Naive B cell (primary cell): Measurements from ENCODE around the gene PTPRE. TPM values are rescaled to one million over a fixed set of nuclear protein-coding genes. Genes with fewer than 3 reads are reported as not detected.

Experiments
- ATAC-seq, 2 donors: fragments of 150-1000 bp; cut with Tn5 transposase; 2 replicates each; pipeline ENCODE4 v1.10.0; 2021; ENCODE audit warnings: low read depth in 2 of 2, mild to moderate bottlenecking in 2 of 2, moderate library complexity in 2 of 2
- DNase-seq: peaks from one replicate; pipeline ENCODE4 v3.0.0; 2022
- H3K27ac Mint-ChIP-seq, 6 donors: one replicate each; pipeline ENCODE4 v1.8.0; 2020 to 2022; ENCODE audit warnings: mild to moderate bottlenecking in 6 of 6, mixed read lengths in 6 of 6, moderate library complexity in 5 of 6, inconsistent platforms in 2 of 6
- H3K27me3 Mint-ChIP-seq, 3 donors: one replicate each; pipeline ENCODE4 v1.8.0; 2021 to 2022; ENCODE audit warnings: mixed read lengths in 3 of 3, mild to moderate bottlenecking in 1 of 3
- H3K36me3 Mint-ChIP-seq, 2 donors: one replicate each; pipeline ENCODE4 v1.8.0; 2020 to 2022; ENCODE audit warnings: mixed read lengths in 2 of 2, inconsistent platforms in 1 of 2, mild to moderate bottlenecking in 1 of 2
- H3K4me1 Mint-ChIP-seq, 3 donors: one replicate each; pipeline ENCODE4 v1.8.0; 2020 to 2022; ENCODE audit warnings: mixed read lengths in 3 of 3, inconsistent platforms in 1 of 3, mild to moderate bottlenecking in 1 of 3, moderate library complexity in 1 of 3
- H3K4me3 Mint-ChIP-seq, 8 donors: one replicate each; pipeline ENCODE4 v1.8.0; 2020 to 2022; ENCODE audit warnings: mild to moderate bottlenecking in 8 of 8, mixed read lengths in 8 of 8, moderate library complexity in 8 of 8, inconsistent platforms in 2 of 8
- H3K9me3 Mint-ChIP-seq, 7 donors: one replicate each; pipeline ENCODE4 v1.8.0; 2020 to 2022; ENCODE audit warnings: mixed read lengths in 7 of 7, mild to moderate bottlenecking in 5 of 7, inconsistent platforms in 2 of 7, moderate library complexity in 1 of 7
- polyA plus RNA-seq, 6 donors: library from polyadenylated mRNA; unstranded; fragments of 300-500 nt; fragmentation: Illumina TruSeq; gene quantifications; one replicate each; pipeline ENCODE4 v1.2.3, GENCODE V29; 2021; ENCODE audit warnings: low read depth in 6 of 6

PTPRE gene
- polyA plus RNA-seq, 6 donors from 2014 or later = 6.0 to 15.9 (median 9.9) TPM

GRCh38 chr10:127874671-127875448, 32.0 kb upstream of the PTPRE start:
- no peak overlapping the region for H3K4me3 Mint-ChIP-seq
- H3K9me3 Mint-ChIP-seq = peaks cover 0 to 8% (median 1%) of the 10 kb centered on the region in 7 donors
- DNase-seq (no peak), ATAC-seq (no peak)
- peaks cover 0 to 8% of the 10 kb centered on the region in 2 donors for H3K36me3 Mint-ChIP-seq
- H3K27ac Mint-ChIP-seq = no peak overlapping the region
- peaks cover 0 to 14% (median 7%) of the 10 kb centered on the region in 3 donors for H3K4me1 Mint-ChIP-seq
- peaks cover 0 to 9% (median 3%) of the 10 kb centered on the region in 3 donors for H3K27me3 Mint-ChIP-seq

DNA sequence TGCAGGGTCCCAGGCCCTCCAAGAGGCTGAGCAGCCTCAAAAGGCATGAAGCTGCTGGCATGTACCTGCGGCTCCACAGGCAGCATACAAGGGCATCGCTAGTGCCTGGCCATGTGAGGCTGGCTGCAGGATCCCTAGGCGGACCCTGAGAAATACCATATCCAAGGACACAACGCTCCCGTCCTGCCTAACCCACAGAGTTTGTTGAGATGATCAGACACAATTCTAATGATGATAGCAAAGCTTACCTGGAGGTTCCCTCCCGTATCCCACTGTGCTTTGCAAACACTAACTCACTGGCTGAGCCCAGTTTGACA, 31.5 kb upstream of the PTPRE start:
- Mint-ChIP-seq H3K27ac (no peak overlapping the region), H3K4me3 (peak overlapping the region in 1 of 8 donors; percentile 35), H3K36me3 (peaks cover 0 to 5% of the 10 kb centered on the region in 2 donors), H3K4me1 (peaks cover 2 to 19% (median 12%) of the 10 kb centered on the region in 3 donors), H3K9me3 (peaks cover 0 to 6% (median 0%) of the 10 kb centered on the region in 7 donors), H3K27me3 (peaks cover 0 to 9% (median 3%) of the 10 kb centered on the region in 3 donors)
- ATAC-seq (no peak), DNase-seq (no peak)

DNA sequence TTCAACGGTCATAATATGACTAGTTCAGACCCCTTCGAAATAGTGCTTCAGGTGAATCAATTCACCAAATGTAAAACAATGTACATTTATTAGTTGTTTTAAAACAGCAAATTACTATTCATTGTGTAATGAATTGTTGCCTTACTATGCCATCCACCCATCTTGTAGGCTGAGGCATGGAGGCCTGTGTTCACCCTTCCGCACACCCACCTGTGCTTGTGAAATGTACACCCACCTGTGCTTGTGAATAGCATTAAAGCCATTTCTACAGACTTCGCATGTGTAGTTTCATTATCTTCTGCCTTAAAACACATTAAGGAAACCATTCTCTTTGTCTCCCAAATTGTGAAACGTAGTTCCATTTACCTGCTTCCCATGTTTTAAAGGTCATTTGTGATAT, 31.0 kb upstream of the PTPRE start:
- Mint-ChIP-seq H3K4me3 (no peak overlapping the region), H3K36me3 (peaks cover 0 to 3% of the 10 kb centered on the region in 2 donors), H3K27me3 (peaks cover 0 to 9% (median 3%) of the 10 kb centered on the region in 3 donors), H3K27ac (no peak overlapping the region), H3K9me3 (peaks cover 0 to 4% (median 0%) of the 10 kb centered on the region in 7 donors), H3K4me1 (peaks cover 5 to 23% (median 14%) of the 10 kb centered on the region in 3 donors)
- ATAC-seq = no peak
- no peak for DNase-seq

DNA sequence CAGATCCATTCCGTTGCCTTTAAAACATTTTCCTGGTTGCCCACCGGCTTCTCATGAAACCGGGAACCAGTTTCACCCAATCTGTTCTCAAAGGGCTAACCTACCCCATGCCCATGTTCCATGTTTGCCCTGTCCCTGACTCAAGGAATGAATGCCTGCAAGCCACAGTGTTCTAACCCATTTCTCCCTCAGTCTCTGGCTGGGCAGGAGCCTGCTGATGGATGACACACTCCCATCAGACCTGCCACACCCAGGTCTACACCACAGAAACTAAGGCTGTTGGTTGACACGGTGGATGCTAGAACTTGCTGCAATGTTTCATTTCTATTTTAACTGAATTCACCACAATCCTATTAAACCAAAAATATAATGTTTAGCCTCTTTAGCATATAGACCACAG, 29.8 kb upstream of the PTPRE start:
- no peaks in the 10 kb centered on the region for H3K27me3 Mint-ChIP-seq
- peaks cover 5 to 30% (median 9%) of the 10 kb centered on the region in 3 donors for H3K4me1 Mint-ChIP-seq
- DNase-seq (no peak), ATAC-seq (no peak)
- no peaks in the 10 kb centered on the region for H3K9me3 Mint-ChIP-seq
- H3K4me3 Mint-ChIP-seq = no peak overlapping the region
- H3K36me3 Mint-ChIP-seq = no peaks in the 10 kb centered on the region
- H3K27ac Mint-ChIP-seq = no peak overlapping the region

DNA sequence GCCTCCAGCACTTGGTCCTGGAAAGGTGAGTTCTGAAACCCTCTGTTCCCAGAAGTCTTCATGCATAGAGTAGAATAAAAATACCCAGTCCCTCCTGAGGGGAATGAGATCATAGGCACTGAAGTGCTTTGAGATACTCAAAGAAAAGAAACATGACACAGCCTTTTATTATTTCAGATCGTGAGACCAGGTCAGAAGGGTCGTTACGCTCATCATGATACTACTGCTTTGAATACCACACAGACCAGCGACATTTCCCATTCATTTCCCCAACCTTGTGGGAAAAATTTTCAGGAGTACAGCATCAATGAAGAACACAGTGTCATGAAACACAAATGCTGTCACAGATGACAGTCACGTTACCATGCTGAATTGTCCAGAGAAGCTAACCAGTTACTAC, 29.2 kb upstream of the PTPRE start:
- Mint-ChIP-seq H3K27ac (no peak overlapping the region), H3K27me3 (no peaks in the 10 kb centered on the region), H3K4me3 (no peak overlapping the region), H3K4me1 (peaks cover 5 to 30% (median 9%) of the 10 kb centered on the region in 3 donors), H3K9me3 (no peaks in the 10 kb centered on the region), H3K36me3 (no peaks in the 10 kb centered on the region)
- DNase-seq (no peak), ATAC-seq (no peak)

DNA sequence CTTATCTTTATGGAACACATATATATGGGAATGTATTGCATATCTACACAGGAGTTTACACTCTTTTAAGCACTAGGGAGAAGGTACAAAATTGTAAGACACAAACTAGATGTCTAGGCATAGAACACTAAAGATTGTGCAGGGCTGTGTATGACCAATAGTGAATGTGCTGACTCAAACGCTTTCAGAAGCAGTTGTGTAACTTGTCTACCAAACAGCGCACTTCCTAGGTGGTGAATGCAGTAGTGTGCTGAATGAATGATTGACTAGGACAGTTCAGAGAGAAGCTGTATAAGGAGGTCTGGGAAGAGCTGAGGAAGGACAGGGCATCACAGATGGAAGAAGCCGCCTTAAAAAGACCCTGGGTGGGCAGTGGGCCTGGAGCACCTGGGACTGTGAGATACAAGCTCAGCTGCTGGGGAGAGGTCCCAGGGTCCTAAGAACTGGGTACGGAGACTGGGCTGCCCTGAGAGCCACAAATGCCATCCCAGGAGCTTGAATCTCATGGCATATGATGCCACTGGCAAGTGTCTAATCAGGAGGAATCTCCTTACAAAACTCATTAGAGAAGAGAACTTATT, 28.3 kb upstream of the PTPRE start:
- Mint-ChIP-seq H3K36me3 (no peaks in the 10 kb centered on the region), H3K4me1 (peaks cover 9 to 29% (median 9%) of the 10 kb centered on the region in 3 donors), H3K4me3 (no peak overlapping the region), H3K27me3 (no peaks in the 10 kb centered on the region), H3K9me3 (no peaks in the 10 kb centered on the region), H3K27ac (peak overlapping the region in 2 of 6 donors; percentile 55 to 91)
- no peak for ATAC-seq
- no peak for DNase-seq

- peaks cover 9 to 29% (median 9%) of the 10 kb centered on the region in 3 donors for H3K4me1 Mint-ChIP-seq
- H3K27ac Mint-ChIP-seq = peak overlapping the region; percentile 52 to 91 (median 84)
- no peaks in the 10 kb centered on the region for H3K27me3 Mint-ChIP-seq
- peak; percentile 72 to 74 for ATAC-seq
- no peaks in the 10 kb centered on the region for H3K9me3 Mint-ChIP-seq
- peak overlapping the region in 4 of 8 donors; percentile 16 to 72 (median 50) for H3K4me3 Mint-ChIP-seq
- DNase-seq = peak; percentile 7
- no peaks in the 10 kb centered on the region for H3K36me3 Mint-ChIP-seq
Measured at GRCh38 chr10:127880557-127880956, 26.3 kb upstream of the PTPRE start.

DNA sequence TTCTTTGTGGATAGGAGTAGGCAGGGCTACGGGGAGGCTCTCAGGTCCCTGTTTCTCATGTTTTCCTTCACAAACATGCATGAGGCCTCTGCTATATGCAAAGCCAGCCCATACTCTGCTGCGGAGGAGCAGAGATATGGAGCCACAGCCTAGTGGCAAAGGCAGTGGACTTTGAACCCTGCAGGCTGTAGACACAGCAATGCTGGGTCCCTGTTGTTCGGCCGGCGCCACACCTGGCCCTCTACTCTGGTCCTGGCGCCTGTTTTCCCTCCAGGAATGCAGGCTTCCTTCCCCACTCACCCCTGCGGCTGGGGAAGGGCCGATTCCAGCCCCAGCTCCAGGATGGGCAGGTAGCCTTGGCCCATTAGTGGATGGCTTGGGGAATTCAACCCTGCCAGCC, 25.6 kb upstream of the PTPRE start:
- Mint-ChIP-seq H3K27ac (peak overlapping the region in 2 of 6 donors; percentile 27 to 54), H3K9me3 (no peaks in the 10 kb centered on the region), H3K27me3 (peaks cover 0 to 3% (median 0%) of the 10 kb centered on the region in 3 donors), H3K36me3 (no peaks in the 10 kb centered on the region), H3K4me1 (peaks cover 9 to 29% (median 9%) of the 10 kb centered on the region in 3 donors), H3K4me3 (peak overlapping the region in 2 of 8 donors; percentile 25 to 33)
- no peak for ATAC-seq
- no peak for DNase-seq

DNA sequence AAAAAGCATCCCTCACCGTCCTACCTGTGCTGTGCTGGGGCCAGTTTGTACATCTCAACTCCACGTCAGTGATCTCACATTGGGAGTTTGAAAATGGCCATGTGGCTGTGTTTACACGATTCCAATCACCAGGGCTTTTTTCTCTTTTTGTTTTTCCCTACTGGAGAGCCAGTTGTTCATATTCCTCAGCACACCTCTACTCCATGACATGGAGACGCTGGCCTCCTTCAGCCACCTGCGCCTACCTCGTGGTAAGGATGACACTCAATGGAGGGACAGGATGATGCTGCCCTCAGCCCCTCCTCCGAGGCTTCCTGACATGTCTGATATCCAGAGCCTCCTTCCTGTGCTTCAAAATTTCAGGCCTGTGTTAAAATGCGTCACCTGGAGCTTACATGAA, 24.5 kb upstream of the PTPRE start:
- Mint-ChIP-seq H3K4me3 (no peak overlapping the region), H3K27ac (peak overlapping the region in 2 of 6 donors; percentile 18 to 52), H3K36me3 (no peaks in the 10 kb centered on the region), H3K27me3 (peaks cover 0 to 8% (median 0%) of the 10 kb centered on the region in 3 donors), H3K9me3 (no peaks in the 10 kb centered on the region), H3K4me1 (peaks cover 9 to 29% (median 9%) of the 10 kb centered on the region in 3 donors)
- no peak for ATAC-seq
- no peak for DNase-seq

DNA sequence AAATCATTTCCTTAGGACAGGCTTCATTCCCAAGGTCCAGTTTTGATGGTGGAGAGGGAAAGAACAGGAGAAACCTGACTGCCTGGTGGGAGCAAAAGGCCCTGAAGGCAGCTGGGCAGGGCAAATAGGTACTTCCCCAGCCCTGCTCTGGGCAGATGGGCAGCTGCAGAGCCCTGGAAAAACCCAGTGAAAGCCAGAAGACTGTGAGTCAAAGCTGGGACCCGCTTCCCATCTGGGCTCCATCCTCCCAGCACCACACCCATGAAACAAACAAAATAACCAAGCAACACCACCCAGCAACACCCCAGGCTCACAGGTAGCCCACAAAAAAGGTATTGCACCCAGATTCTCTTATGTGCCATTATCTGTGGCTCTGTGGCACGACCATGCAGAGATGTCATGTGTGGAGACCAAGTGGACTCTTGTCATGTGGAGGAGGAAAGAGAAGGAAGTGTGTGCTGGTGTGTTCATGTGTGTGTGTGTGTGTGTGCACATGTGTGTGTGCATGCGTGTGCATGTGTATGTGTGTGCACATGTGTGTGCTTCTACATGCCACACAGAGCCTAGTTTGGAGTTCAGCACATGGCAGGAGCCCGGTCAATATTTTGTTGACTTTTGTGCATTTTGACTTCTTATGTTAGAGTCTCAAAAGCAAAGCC, 24.0 kb upstream of the PTPRE start:
- H3K4me1 Mint-ChIP-seq = peaks cover 9 to 29% (median 9%) of the 10 kb centered on the region in 3 donors
- no peak for DNase-seq
- H3K27me3 Mint-ChIP-seq = peaks cover 0 to 8% (median 0%) of the 10 kb centered on the region in 3 donors
- peak overlapping the region in 2 of 6 donors; percentile 18 to 52 for H3K27ac Mint-ChIP-seq
- no peak for ATAC-seq
- no peaks in the 10 kb centered on the region for H3K36me3 Mint-ChIP-seq
- H3K9me3 Mint-ChIP-seq = no peaks in the 10 kb centered on the region
- no peak overlapping the region for H3K4me3 Mint-ChIP-seq

- ATAC-seq (no peak), DNase-seq (no peak)
- H3K9me3 Mint-ChIP-seq = no peaks in the 10 kb centered on the region
- H3K4me1 Mint-ChIP-seq = peaks cover 9 to 29% (median 9%) of the 10 kb centered on the region in 3 donors
- no peak overlapping the region for H3K27ac Mint-ChIP-seq
- H3K4me3 Mint-ChIP-seq = no peak overlapping the region
- peaks cover 0 to 8% (median 4%) of the 10 kb centered on the region in 3 donors for H3K27me3 Mint-ChIP-seq
- H3K36me3 Mint-ChIP-seq = no peaks in the 10 kb centered on the region
Measured at GRCh38 chr10:127883516-127883915, 23.4 kb upstream of the PTPRE start.

GRCh38 chr10:127884501-127884900, 22.4 kb upstream of the PTPRE start:
- no peak for DNase-seq
- no peaks in the 10 kb centered on the region for H3K36me3 Mint-ChIP-seq
- H3K9me3 Mint-ChIP-seq = no peaks in the 10 kb centered on the region
- H3K27me3 Mint-ChIP-seq = peaks cover 0 to 8% (median 8%) of the 10 kb centered on the region in 3 donors
- ATAC-seq = no peak
- no peak overlapping the region for H3K27ac Mint-ChIP-seq
- peaks cover 9 to 24% (median 9%) of the 10 kb centered on the region in 3 donors for H3K4me1 Mint-ChIP-seq
- no peak overlapping the region for H3K4me3 Mint-ChIP-seq

GRCh38 chr10:127886371-127887051, 20.4 kb upstream of the PTPRE start:
- Mint-ChIP-seq H3K9me3 (no peaks in the 10 kb centered on the region), H3K27me3 (peaks cover 0 to 8% (median 8%) of the 10 kb centered on the region in 3 donors), H3K4me3 (no peak overlapping the region), H3K4me1 (peaks cover 0 to 6% (median 4%) of the 10 kb centered on the region in 3 donors), H3K36me3 (no peaks in the 10 kb centered on the region), H3K27ac (peak overlapping the region in 2 of 6 donors; percentile 73 to 85)
- no peak for ATAC-seq
- DNase-seq = no peak
